ENCODE results near the gene UNC45B.

- no peak for TF ChIP-seq POLR2A (IDR thresholded peaks at IDR 0.05)
- no peak for TF ChIP-seq CTCF (IDR thresholded peaks at IDR 0.05)
- no peak for TF ChIP-seq POLR2AphosphoS5 (IDR thresholded peaks at IDR 0.05; ENCODE audit: insufficient read depth in 1 of 2, low read depth in 1 of 2)
These were observed 42.7 kb upstream of the UNC45B start for GRCh38 chr17:35104844-35105450.
